ENCODE measurements around the gene MTRR.
A peak's percentile ranks its signal among the peaks of the same experiment; 100 is the strongest.

MTRR gene

GRCh38 chr5:7925961-7926695 is 57.2 kb downstream of the MTRR start:
- Histone ChIP-seq H3K27ac (ENCODE audit: extremely low read depth, low read depth, low read length) (no peak overlapping the region), H3K4me3 (ENCODE audit: low read depth, low read length) (no peak overlapping the region), H3K9me3 (ENCODE audit: control insufficient read depth, insufficient read depth, low read depth, low read length) (no peaks in the 10 kb centered on the region), H3K4me1 (ENCODE audit: control insufficient read depth, insufficient read depth, low read length) (no peaks in the 10 kb centered on the region; the same call in 1 of the 2 replicates), H3K36me3 (ENCODE audit: control insufficient read depth in 2 of 2, insufficient read depth in 1 of 2, low read length in 2 of 2) (no peaks in the 10 kb centered on the region)
- ChIA-PET POLR2A (no interaction called here), CTCF (interaction anchor here (0.6 to 1.8 kb wide), 8 partner anchors 10 to 1281 kb away, joined by 3 to 5 read pairs (median 3); no protein-coding TSS in a partner anchor)
- TF ChIP-seq ZBTB7A (tag by site-specific recombination; IDR thresholded peaks at IDR 0.05; ENCODE audit: low read depth) (no peak), KLF10 (tag by site-specific recombination; IDR thresholded peaks at IDR 0.05) (no peak), ZNF24 (tag by site-specific recombination; IDR thresholded peaks at IDR 0.05) (no peak), ZNF214 (tag by site-specific recombination; IDR thresholded peaks at IDR 0.05; ENCODE audit: borderline replicate concordance) (no peak), HIC1 (tag by site-specific recombination; IDR thresholded peaks at IDR 0.05) (no peak)

- ChIA-PET POLR2A (no interaction called here), CTCF (interaction anchor here (0.7 to 2.3 kb wide), 6 partner anchors 10 to 1281 kb away, joined by 3 to 11 read pairs (median 3); no protein-coding TSS in a partner anchor)
Measured at GRCh38 chr5:7926720-7927119, 57.8 kb downstream of the MTRR start.

GRCh38 chr5:7927466-7928375 is 58.8 kb downstream of the MTRR start:
- POLR2A ChIA-PET: no interaction called here
- Histone ChIP-seq H3K4me1 (ENCODE audit: control insufficient read depth, insufficient read depth, low read length) (no peaks in the 10 kb centered on the region; the same call in 1 of the 2 replicates), H3K9me3 (ENCODE audit: control insufficient read depth, insufficient read depth, low read depth, low read length) (peaks cover 3% of the 10 kb centered on the region), H3K36me3 (ENCODE audit: control insufficient read depth in 2 of 2, insufficient read depth in 1 of 2, low read length in 2 of 2) (no peaks in the 10 kb centered on the region), H3K27ac (ENCODE audit: extremely low read depth, low read depth, low read length) (no peak overlapping the region), H3K4me3 (ENCODE audit: low read depth, low read length) (no peak overlapping the region)
- TF ChIP-seq CTCF (tag by site-specific recombination; IDR thresholded peaks at IDR 0.05) (peak; percentile 62), KLF8 (tag by site-specific recombination; IDR thresholded peaks at IDR 0.05) (no peak), ZNF654 (tag by site-specific recombination; IDR thresholded peaks at IDR 0.05; ENCODE audit: low read depth) (peak; percentile 94), ZNF660 (tag by site-specific recombination; IDR thresholded peaks at IDR 0.05) (peak; percentile 61; the same call in 1 of the 2 replicates)
- CTCF ChIA-PET: interaction anchor here (0.5 to 2.3 kb wide), 36 partner anchors 9 to 1761 kb away, joined by 3 to 22 read pairs (median 4); no protein-coding TSS in a partner anchor

More at GRCh38 chr5:7926720-7927119, 57.8 kb downstream of the MTRR start:
- no peak overlapping the region for H3K27ac ChIP-seq (ENCODE audit: extremely low read depth, low read depth, low read length)
- TF ChIP-seq ZSCAN5A (tag by site-specific recombination; IDR thresholded peaks at IDR 0.05) (no peak), ZFP41 (tag by site-specific recombination; IDR thresholded peaks at IDR 0.05; ENCODE audit: borderline replicate concordance) (no peak)
- H3K9me3 ChIP-seq (ENCODE audit: control insufficient read depth, insufficient read depth, low read depth, low read length): no peaks in the 10 kb centered on the region
- no peak overlapping the region for H3K4me3 ChIP-seq (ENCODE audit: low read depth, low read length)
- H3K36me3 ChIP-seq (ENCODE audit: control insufficient read depth in 2 of 2, insufficient read depth in 1 of 2, low read length in 2 of 2): no peaks in the 10 kb centered on the region
- H3K4me1 ChIP-seq (ENCODE audit: control insufficient read depth, insufficient read depth, low read length): no peaks in the 10 kb centered on the region; the same call in 1 of the 2 replicates

Measured in HEK293 (cell line).